B cell (primary cell): ENCODE results near the gene ZNF213. TPM values are rescaled to one million over a fixed set of nuclear protein-coding genes. Genes with fewer than 3 reads are reported as not detected.
"Not testable (repeated sequence)": the region's sequence is repeated elsewhere in the genome, so short reads cannot be mapped to it uniquely, and the experiment has no call there.

Source experiments
- ATAC-seq: fragments of 200-7000 bp; cut with Tn5 transposase; one replicate; pipeline ENCODE4 v1.10.0; 2021; ENCODE audit warnings: low read depth, mild to moderate bottlenecking, moderate number of reproducible peaks, moderate library complexity
- CTCF ChIA-PET: fragments of 350-600 bp; sonication (Branson Sonifier 250); formaldehyde crosslinking; loops from one replicate; lab custom pipeline; 2021; ENCODE audit warnings: antibody characterized with exemption, inconsistent platforms; lab: Charles Lee
- POLR2A ChIA-PET: fragments of 350-600 bp; sonication (Branson Sonifier 250); formaldehyde crosslinking; loops from one replicate; lab custom pipeline; 2021; ENCODE audit warnings: antibody characterized with exemption; lab: Charles Lee
- DNase-seq: peaks from one replicate; pipeline ENCODE4 v3.0.0; 2013
- H2AFZ ChIP-seq: 2 replicates; pipeline ENCODE4 v1.6.1; 2012; ENCODE audit warnings: mild to moderate bottlenecking, low read depth, low read length; ENCODE audit not compliant: insufficient read depth, poor library complexity, severe bottlenecking
- H3K27ac ChIP-seq, 2 donors: 1 replicate in 1 of 2; 2 replicates in 1 of 2; pipeline ENCODE4 v1.5.1; 2012 to 2013; ENCODE audit warnings: low read length in 2 of 2, mild to moderate bottlenecking in 2 of 2, moderate library complexity in 1 of 2
- H3K27me3 ChIP-seq, 4 experiments: fragments of 200-600 bp in 1 of 4; sonication (generic) in 1 of 4; replicated peaks in 1 of 4; 1 replicate in 2 of 4; 2 replicates in 2 of 4; pipeline versions ENCODE4 v1.6.1 to v1.7.0; 2013 to 2016; ENCODE audit warnings: low read length in 3 of 4, mild to moderate bottlenecking in 2 of 4, mixed read lengths in 1 of 4, moderate library complexity in 1 of 4; ENCODE audit not compliant: insufficient read depth in 4 of 4, control insufficient read depth in 3 of 4; ENCODE audit errors: control extremely low read depth in 1 of 4
- H3K36me3 ChIP-seq, 2 experiments: replicated peaks in 1 of 2; 1 replicate in 1 of 2; 2 replicates in 1 of 2; pipeline versions ENCODE4 v1.6.1 to v1.7.1; 2013; ENCODE audit warnings: low read length in 1 of 2; ENCODE audit not compliant: insufficient read depth in 2 of 2, control insufficient read depth in 1 of 2; ENCODE audit errors: control extremely low read depth in 1 of 2, extremely low read depth in 1 of 2
- H3K4me1 ChIP-seq, 2 donors: fragments of 200-600 bp in 1 of 2; sonication (generic) in 1 of 2; 1 replicate in 1 of 2; 2 replicates in 1 of 2; pipeline versions ENCODE4 v1.5.1 to v1.6.1; 2013 to 2017; ENCODE audit warnings: low read length in 2 of 2; ENCODE audit not compliant: control insufficient read depth in 2 of 2, insufficient read depth in 2 of 2
- H3K4me2 ChIP-seq: replicated peaks from 2 replicates; pipeline ENCODE3; 2012; ENCODE audit warnings: mild to moderate bottlenecking, low read depth, low read length; ENCODE audit not compliant: poor library complexity, severe bottlenecking
- H3K4me3 ChIP-seq, 5 experiments: fragments of 200-600 bp in 1 of 5; sonication (generic) in 1 of 5; 1 replicate in 3 of 5; 2 replicates in 2 of 5; pipeline versions ENCODE4 v1.5.1 to v1.7.0; 2011 to 2016; ENCODE audit warnings: low read length in 4 of 5, mild to moderate bottlenecking in 4 of 5, low read depth in 2 of 5, control low read depth in 1 of 5, moderate library complexity in 1 of 5; ENCODE audit not compliant: insufficient read depth in 1 of 5; ENCODE audit errors: control extremely low read depth in 1 of 5, extremely low read depth in 1 of 5
- H3K79me2 ChIP-seq: fragments of 200-600 bp; sonication (generic); one replicate; pipeline ENCODE4 v1.6.0; 2016; ENCODE audit warnings: low read length; ENCODE audit not compliant: control insufficient read depth, insufficient read depth
- H3K9ac ChIP-seq: fragments of 200-600 bp; sonication (generic); 2 replicates; pipeline ENCODE4 v1.6.1; 2017; ENCODE audit warnings: mild to moderate bottlenecking, low read length, moderate library complexity
- H3K9me3 ChIP-seq, 3 donors: one replicate each; pipeline versions ENCODE4 v1.6.1 to v1.7.1; 2013; ENCODE audit warnings: low read length in 2 of 3; ENCODE audit not compliant: control insufficient read depth in 2 of 3, insufficient read depth in 1 of 3; ENCODE audit errors: control extremely low read depth in 1 of 3
- H4K20me1 ChIP-seq: 2 replicates; pipeline ENCODE4 v1.6.0; 2012; ENCODE audit warnings: mild to moderate bottlenecking, low read length; ENCODE audit not compliant: insufficient read depth, control insufficient read depth, poor library complexity, severe bottlenecking
- H3K27ac Mint-ChIP-seq: one replicate; pipeline ENCODE4 v1.8.0; 2021; ENCODE audit warnings: mixed read lengths
- H3K27me3 Mint-ChIP-seq: one replicate; pipeline ENCODE4 v1.8.0; 2021; ENCODE audit warnings: mixed read lengths
- H3K4me1 Mint-ChIP-seq: one replicate; pipeline ENCODE4 v1.8.0; 2021; ENCODE audit warnings: mixed read lengths
- H3K4me3 Mint-ChIP-seq: one replicate; pipeline ENCODE4 v1.8.0; 2021; ENCODE audit warnings: mixed read lengths
- H3K9me3 Mint-ChIP-seq: one replicate; pipeline ENCODE4 v1.8.0; 2022; ENCODE audit warnings: mixed read lengths; ENCODE audit not compliant: insufficient read depth
- CTCF ChIP-seq: fragments of 200-600 bp; IDR thresholded peaks from one replicate; pipeline ENCODE4 v1.8.0; 2022; ENCODE audit warnings: antibody characterized with exemption, mild to moderate bottlenecking
- EZH2 ChIP-seq: IDR thresholded peaks from 2 replicates; pipeline ENCODE4 v1.6.1; 2012; ENCODE audit warnings: borderline replicate concordance, low read depth, mild to moderate bottlenecking, moderate library complexity, low read length; ENCODE audit not compliant: insufficient read depth, poor library complexity, severe bottlenecking
- WGBS: methylation state at CpG from one replicate; pipeline ENCODE4 v1.1.5; 2013; ENCODE audit warnings: missing lambda C conversion rate; ENCODE audit not compliant: insufficient coverage; 5-methylcytosine and 5-hydroxymethylcytosine counted together
- intact Hi-C: fragments of 100-400 bp; cut with micrococcal nuclease; formaldehyde crosslinking; loops from one replicate; pipeline ENCODE4 v1.10.0; 2022
- polyA plus RNA-seq: library from polyadenylated mRNA; depleted of rRNA; stranded (reverse); fragments of >200 nt; gene quantifications from 2 replicates; pipeline ENCODE4 v1.2.3, GENCODE V29; 2012
- total RNA-seq, 2 donors: library from RNA; stranded (reverse); fragments of 120-200 nt in 1 of 2; gene quantifications; 1 replicate in 1 of 2; 2 replicates in 1 of 2; pipeline versions ENCODE4 v1.2.3 to v1.2.4, GENCODE V29; 2013 to 2022

Gene ZNF213
- total and polyA plus RNA-seq, 2 donors (not counting 1 experiment from before 2014, with no cell fraction given) = 1.4 to 7.2 TPM

GRCh38 chr16:3166505-3166886 is 31.7 kb downstream of the ZNF213 start:
- no peak overlapping the region for H3K27ac ChIP-seq
- Mint-ChIP-seq H3K4me3 (no peak overlapping the region), H3K4me1 (peaks cover 16% of the 10 kb centered on the region), H3K27me3 (peaks cover 25% of the 10 kb centered on the region), H3K9me3 (no peaks in the 10 kb centered on the region), H3K27ac (no peak overlapping the region)
- H3K79me2 ChIP-seq = no peaks in the 10 kb centered on the region
- H3K4me3 ChIP-seq = no peak overlapping the region
- ChIA-PET CTCF (interaction anchor here (0.6 to 2.4 kb wide), 17 partner anchors 9 to 136 kb away, joined by 3 to 17 read pairs (median 5); partner anchors contain the start of gene ZNF213), POLR2A (interaction anchor here (0.9 kb wide), 1 partner anchor 9 kb away, joined by 4 read pairs; no protein-coding TSS in a partner anchor)
- no peak overlapping the region for H3K4me2 ChIP-seq
- no peaks in the 10 kb centered on the region for H4K20me1 ChIP-seq
- ATAC-seq (no peak), DNase-seq (no peak)
- no peak overlapping the region for H3K9ac ChIP-seq
- peaks cover 0 to 22% (median 0%) of the 10 kb centered on the region in 3 donors for H3K9me3 ChIP-seq
- H3K4me1 ChIP-seq = peaks cover 19 to 20% of the 10 kb centered on the region in 2 donors
- WGBS = no CpG with 5 or more reads among the region's 1 CpG
- intact Hi-C loops = loop anchor here (1.0 to 2.0 kb wide), 4 partner anchors 14 to 107 kb away; no protein-coding TSS in a partner anchor
- no peaks in the 10 kb centered on the region for H3K36me3 ChIP-seq
- H3K27me3 ChIP-seq = peaks cover 0 to 40% (median 19%) of the 10 kb centered on the region in 4 experiments
- H2AFZ ChIP-seq = no peak overlapping the region
- no peak for TF ChIP-seq CTCF
- no peak for TF ChIP-seq EZH2

DNA sequence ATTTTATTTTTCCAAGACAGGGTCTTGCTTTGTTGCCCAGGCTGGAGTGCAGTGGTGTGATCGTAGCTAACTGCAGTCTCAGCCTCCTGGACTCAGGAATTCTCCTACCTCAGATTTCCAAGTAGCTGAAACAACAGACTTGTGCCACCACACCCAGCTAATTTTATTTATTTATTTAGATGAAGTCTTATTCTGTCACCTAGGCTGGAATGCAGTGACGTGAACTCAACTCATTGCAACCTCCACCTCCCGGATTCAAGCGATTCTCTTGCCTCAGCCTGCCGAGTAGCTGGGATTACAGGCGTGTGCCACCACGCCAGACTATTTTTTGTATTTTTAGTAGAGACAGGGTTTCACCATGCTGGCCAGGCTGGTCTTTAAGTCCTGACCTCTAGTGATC is 33.9 kb downstream of the ZNF213 start:
- H2AFZ ChIP-seq, DNase-seq, POLR2A ChIA-PET, H3K27ac Mint-ChIP-seq, intact Hi-C loops, ATAC-seq, H3K9me3 Mint-ChIP-seq, H3K79me2 ChIP-seq, H3K4me2 ChIP-seq, H3K9ac ChIP-seq, H4K20me1 ChIP-seq, H3K4me3 ChIP-seq, H3K36me3 ChIP-seq, H3K4me3 Mint-ChIP-seq, H3K27ac ChIP-seq: not testable (repeated sequence)
- Mint-ChIP-seq H3K27me3 (peaks cover 37% of the 10 kb centered on the region), H3K4me1 (peaks cover 27% of the 10 kb centered on the region)
- Histone ChIP-seq H3K4me1 (peaks cover 32 to 33% of the 10 kb centered on the region in 2 donors), H3K9me3 (peaks cover 0 to 33% (median 0%) of the 10 kb centered on the region in 3 donors), H3K27me3 (peaks cover 0 to 58% (median 35%) of the 10 kb centered on the region in 4 experiments)
- 80% methylated on average over 5 of the region's 7 CpGs for WGBS
- CTCF ChIA-PET = interaction anchor here (0.6 to 2.8 kb wide), 13 partner anchors 8 to 137 kb away, joined by 3 to 14 read pairs (median 7); no protein-coding TSS in a partner anchor
